GM23338 (cell line): ENCODE results near the gene ITPR2. TPM values are rescaled to one million over a fixed set of nuclear protein-coding genes. Genes with fewer than 3 reads are reported as not detected.

ENCODE experiments used
- ATAC-seq: fragments of 200-7000 bp; cut with Tn5 transposase; 3 replicates; pipeline ENCODE4 v1.9.1; 2020
- DNase-seq: peaks from one replicate; pipeline ENCODE4 v3.0.0-alpha.2; 2015; ENCODE audit warnings: low spot score
- H2AFZ ChIP-seq: fragments of 200-600 bp; sonication (generic); 2 replicates; pipeline ENCODE4 v1.8.0; 2016; ENCODE audit warnings: antibody characterized with exemption, mild to moderate bottlenecking, moderate library complexity
- H3F3A ChIP-seq: fragments of 200-600 bp; sonication (generic); replicated peaks from 2 replicates; pipeline ENCODE4 v1.8.0; 2017; ENCODE audit warnings: antibody characterized with exemption, mixed run types, low read depth
- H3K27ac ChIP-seq: fragments of 200-600 bp; sonication (generic); 2 replicates; pipeline ENCODE4 v1.6.1; 2016; ENCODE audit warnings: low read depth
- H3K27me3 ChIP-seq: fragments of 200-600 bp; sonication (generic); 2 replicates; pipeline ENCODE4 v1.8.0; 2016; ENCODE audit warnings: mild to moderate bottlenecking, mixed run types, moderate library complexity; ENCODE audit not compliant: insufficient read depth
- H3K36me3 ChIP-seq: fragments of 200-600 bp; sonication (generic); 2 replicates; pipeline ENCODE4 v1.8.0; 2016; ENCODE audit warnings: mild to moderate bottlenecking; ENCODE audit not compliant: insufficient read depth
- H3K4me1 ChIP-seq: fragments of 200-600 bp; sonication (generic); 2 replicates; pipeline ENCODE4 v1.8.0; 2016; ENCODE audit warnings: mild to moderate bottlenecking, moderate library complexity; ENCODE audit not compliant: insufficient read depth
- H3K4me2 ChIP-seq: fragments of 200-600 bp; sonication (generic); 2 replicates; pipeline ENCODE4 v1.7.1; 2017; ENCODE audit warnings: mixed run types
- H3K4me3 ChIP-seq: fragments of 200-600 bp; sonication (generic); 2 replicates; pipeline ENCODE4 v1.6.1; 2016; ENCODE audit warnings: mixed run types
- H3K79me2 ChIP-seq: fragments of 200-600 bp; sonication (generic); replicated peaks from 2 replicates; pipeline ENCODE4 v1.8.0; 2017; ENCODE audit warnings: mild to moderate bottlenecking; ENCODE audit not compliant: insufficient read depth
- H3K9me2 ChIP-seq: fragments of 200-600 bp; sonication (generic); 2 replicates; pipeline ENCODE4 v1.8.0; 2017; ENCODE audit not compliant: insufficient read depth
- H4K20me1 ChIP-seq: fragments of 200-600 bp; sonication (generic); replicated peaks from 2 replicates; pipeline ENCODE4 v1.8.0; 2017; ENCODE audit warnings: mild to moderate bottlenecking; ENCODE audit not compliant: insufficient read depth
- H3K27ac Mint-ChIP-seq: 2 replicates; pipeline ENCODE4 v1.8.0; 2020; ENCODE audit warnings: inconsistent platforms, mild to moderate bottlenecking, moderate library complexity, mixed read lengths
- H3K27me3 Mint-ChIP-seq: 3 replicates; pipeline ENCODE4 v1.8.0; 2022; ENCODE audit warnings: low read depth, mild to moderate bottlenecking, moderate library complexity, mixed read lengths, inconsistent platforms; ENCODE audit not compliant: insufficient read depth, poor library complexity
- H3K36me3 Mint-ChIP-seq: 3 replicates; pipeline ENCODE4 v1.8.0; 2021; ENCODE audit warnings: low read depth, mild to moderate bottlenecking, inconsistent platforms, moderate library complexity, mixed read lengths
- H3K4me1 Mint-ChIP-seq: 3 replicates; pipeline ENCODE4 v1.8.0; 2020; ENCODE audit warnings: mild to moderate bottlenecking, inconsistent platforms, mixed read lengths
- H3K4me3 Mint-ChIP-seq: 3 replicates; pipeline ENCODE4 v1.8.0; 2021; ENCODE audit warnings: moderate library complexity, mild to moderate bottlenecking, inconsistent platforms, mixed read lengths
- H3K9me3 Mint-ChIP-seq: 3 replicates; pipeline ENCODE4 v1.8.0; 2020; ENCODE audit warnings: moderate library complexity, mild to moderate bottlenecking, inconsistent platforms, mixed read lengths
- CREB1 ChIP-seq: fragments of 250-450 bp; sonication (Bioruptor Pico); IDR thresholded peaks from 2 replicates; pipeline ENCODE4 v1.5.0; 2020; ENCODE audit warnings: low read depth, mild to moderate bottlenecking, moderate library complexity
- ETS1 ChIP-seq: IDR thresholded peaks from 2 replicates; pipeline ENCODE4 v1.6.1; 2016; ENCODE audit warnings: antibody characterized with exemption
- EZH2 ChIP-seq: fragments of 200-600 bp; sonication (generic); IDR thresholded peaks from one replicate; pipeline ENCODE4 v1.8.0; 2017; ENCODE audit warnings: antibody characterized with exemption, mild to moderate bottlenecking, low read depth; ENCODE audit not compliant: unreplicated experiment
- EZH2phosphoT487 ChIP-seq: fragments of 200-600 bp; sonication (generic); IDR thresholded peaks from one replicate; pipeline ENCODE4 v1.8.1; 2018; ENCODE audit warnings: antibody characterized with exemption; ENCODE audit not compliant: unreplicated experiment
- JUNB ChIP-seq: IDR thresholded peaks from one replicate; pipeline ENCODE4 v1.6.1; 2016; ENCODE audit warnings: antibody characterized with exemption; ENCODE audit not compliant: unreplicated experiment
- NANOG ChIP-seq: IDR thresholded peaks from 2 replicates; pipeline ENCODE4 v1.6.1; 2016; ENCODE audit warnings: antibody characterized with exemption, borderline replicate concordance
- POLR2AphosphoS5 ChIP-seq: IDR thresholded peaks from 2 replicates; pipeline ENCODE4 v1.6.1; 2016; ENCODE audit warnings: antibody characterized with exemption, low read depth
- REST ChIP-seq: IDR thresholded peaks from one replicate; pipeline ENCODE4 v1.6.1; 2018; ENCODE audit warnings: antibody characterized with exemption; ENCODE audit not compliant: unreplicated experiment
- STAT1 ChIP-seq: IDR thresholded peaks from one replicate; pipeline ENCODE4 v1.6.1; 2016; ENCODE audit warnings: antibody characterized with exemption; ENCODE audit not compliant: unreplicated experiment
- ZNF114 ChIP-seq: fragments of 250-450 bp; sonication (Bioruptor Pico); IDR thresholded peaks from 2 replicates; pipeline ENCODE4 v1.5.0; 2020; ENCODE audit warnings: mild to moderate bottlenecking, moderate library complexity
- ZNF462 ChIP-seq: fragments of 250-450 bp; sonication (Bioruptor Pico); IDR thresholded peaks from 2 replicates; pipeline ENCODE4 v1.5.0; 2020; ENCODE audit warnings: mild to moderate bottlenecking, moderate library complexity
- polyA plus RNA-seq: library from polyadenylated mRNA; unstranded; fragments of >200 nt; fragmentation: Nextera tagmentation; extraction: Ambion mirVana; gene quantifications from 2 replicates; pipeline ENCODE4 v1.2.1, GENCODE V29; 2016
- total RNA-seq: library from RNA; depleted of rRNA; stranded (reverse); fragments of >200 nt; shearing (Covaris generic); gene quantifications from 2 replicates; pipeline ENCODE4 v1.2.3, GENCODE V29; 2014
- TF ChIP-seq, protein P1 (sequence below), 2 experiments: fragments of 200-600 bp in 1 of 2; sonication (generic) in 1 of 2; conservative IDR thresholded peaks; 2 replicates each; pipeline versions ENCODE4 v1.5.1 to v1.6.1; 2016 to 2017; ENCODE audit warnings: antibody characterized with exemption in 2 of 2, low read depth in 2 of 2, mild to moderate bottlenecking in 2 of 2, moderate library complexity in 1 of 2

ITPR2 gene
- total and polyA plus RNA-seq, 2 experiments from 2014 or later = 44.5 to 65.2 TPM

- Mint-ChIP-seq H3K27ac (no peak overlapping the region), H3K36me3 (peaks cover 10% of the 10 kb centered on the region; the same call in 1 of the 3 replicates), H3K27me3 (peaks cover 1% of the 10 kb centered on the region), H3K4me1 (peaks cover 20% of the 10 kb centered on the region; the same call in 2 of the 3 replicates), H3K9me3 (no peaks in the 10 kb centered on the region; the same call in 2 of the 3 replicates), H3K4me3 (no peak overlapping the region)
- Histone ChIP-seq H3K27ac (no peak overlapping the region), H3K4me1 (peaks cover 21% of the 10 kb centered on the region; the same call in 1 of the 2 replicates), H3K36me3 (no peaks in the 10 kb centered on the region), H2AFZ (no peak overlapping the region), H3K27me3 (no peaks in the 10 kb centered on the region), H3K9me2 (0 out of 2 replicates have a peak, but pooled peaks cover 9% of the 10 kb centered on the region), H3K4me2 (no peak overlapping the region), H4K20me1 (peaks cover 6% of the 10 kb centered on the region; the same call in 1 of the 2 replicates), H3K79me2 (peaks cover 18% of the 10 kb centered on the region), H3F3A (no peaks in the 10 kb centered on the region), H3K4me3 (no peak overlapping the region)
- no peak for DNase-seq
- ATAC-seq = no peak
- no peak for TF ChIP-seq ZNF114 (CRISPR knock-in tag)
- no peak for TF ChIP-seq JUNB
- no peak for TF ChIP-seq EZH2
- no peak for TF ChIP-seq REST
- TF ChIP-seq POLR2AphosphoS5 = no peak
- TF ChIP-seq NANOG = no peak
- TF ChIP-seq, protein P1, sequence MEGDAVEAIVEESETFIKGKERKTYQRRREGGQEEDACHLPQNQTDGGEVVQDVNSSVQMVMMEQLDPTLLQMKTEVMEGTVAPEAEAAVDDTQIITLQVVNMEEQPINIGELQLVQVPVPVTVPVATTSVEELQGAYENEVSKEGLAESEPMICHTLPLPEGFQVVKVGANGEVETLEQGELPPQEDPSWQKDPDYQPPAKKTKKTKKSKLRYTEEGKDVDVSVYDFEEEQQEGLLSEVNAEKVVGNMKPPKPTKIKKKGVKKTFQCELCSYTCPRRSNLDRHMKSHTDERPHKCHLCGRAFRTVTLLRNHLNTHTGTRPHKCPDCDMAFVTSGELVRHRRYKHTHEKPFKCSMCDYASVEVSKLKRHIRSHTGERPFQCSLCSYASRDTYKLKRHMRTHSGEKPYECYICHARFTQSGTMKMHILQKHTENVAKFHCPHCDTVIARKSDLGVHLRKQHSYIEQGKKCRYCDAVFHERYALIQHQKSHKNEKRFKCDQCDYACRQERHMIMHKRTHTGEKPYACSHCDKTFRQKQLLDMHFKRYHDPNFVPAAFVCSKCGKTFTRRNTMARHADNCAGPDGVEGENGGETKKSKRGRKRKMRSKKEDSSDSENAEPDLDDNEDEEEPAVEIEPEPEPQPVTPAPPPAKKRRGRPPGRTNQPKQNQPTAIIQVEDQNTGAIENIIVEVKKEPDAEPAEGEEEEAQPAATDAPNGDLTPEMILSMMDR (conservative IDR thresholded peaks at IDR 0.05; ENCODE audit: low read depth in 2 of 2) = no peak
- no peak for TF ChIP-seq ETS1
- no peak for TF ChIP-seq CREB1
- no peak for TF ChIP-seq ZNF462
- no peak for TF ChIP-seq STAT1
- no peak for TF ChIP-seq EZH2phosphoT487
These were observed 65.1 kb downstream of the ITPR2 start for GRCh38 chr12:26767865-26768264.
